H1 (cell line): ENCODE results near the gene EFNA3. TPM values are rescaled to one million over a fixed set of nuclear protein-coding genes. Genes with fewer than 3 reads are reported as not detected.
"Not testable (repeated sequence)": the region's sequence is repeated elsewhere in the genome, so short reads cannot be mapped to it uniquely, and the experiment has no call there.

Experiments
- CTCF ChIA-PET: fragments of 300-600 bp; sonication (Branson Sonifier 250); formaldehyde crosslinking; loops from one replicate; lab custom pipeline; 2021; ENCODE audit not compliant: partially characterized antibody; lab: Charles Lee
- POLR2A ChIA-PET: fragments of 300-600 bp; sonication (Branson Sonifier 250); formaldehyde crosslinking; loops from one replicate; lab custom pipeline; 2021; ENCODE audit warnings: inconsistent platforms; ENCODE audit not compliant: partially characterized antibody; lab: Charles Lee
- DNase-seq, 2 experiments: peaks; one replicate each; pipeline versions ENCODE4 v3.0.0 to v3.0.0-alpha.2; 2010 to 2022; ENCODE audit warnings: low spot score in 2 of 2, low read depth in 1 of 2, mixed read lengths in 1 of 2
- FAIRE-seq: peaks from 2 replicates; lab custom pipeline; 2011; peaks lifted over from hg19 to GRCh38; lab: Jason Lieb, UNC
- H2AFZ ChIP-seq: 2 replicates; pipeline ENCODE4 v1.8.1; 2012; ENCODE audit warnings: low read length, inconsistent platforms
- H2AK5ac ChIP-seq: 2 replicates; pipeline ENCODE4 v1.6.1; 2013; ENCODE audit warnings: low read depth, low read length
- H2BK120ac ChIP-seq: replicated peaks from 2 replicates; pipeline ENCODE3; 2013; ENCODE audit warnings: low read depth, low read length, inconsistent platforms
- H2BK12ac ChIP-seq: 2 replicates; pipeline ENCODE4 v1.6.1; 2013; ENCODE audit warnings: low read depth, low read length
- H2BK15ac ChIP-seq: 2 replicates; pipeline ENCODE4 v1.6.1; 2013; ENCODE audit warnings: low read length
- H2BK20ac ChIP-seq: 2 replicates; pipeline ENCODE4 v1.6.1; 2013; ENCODE audit warnings: low read length
- H2BK5ac ChIP-seq: 2 replicates; pipeline ENCODE4 v1.6.1; 2013; ENCODE audit warnings: low read depth, low read length
- H3K14ac ChIP-seq: 2 replicates; pipeline ENCODE4 v1.6.1; 2013; ENCODE audit warnings: inconsistent platforms; ENCODE audit not compliant: insufficient read length
- H3K18ac ChIP-seq: 2 replicates; pipeline ENCODE4 v1.6.1; 2013; ENCODE audit warnings: low read length; ENCODE audit errors: extremely low read depth
- H3K23ac ChIP-seq: 2 replicates; pipeline ENCODE4 v1.6.1; 2013; ENCODE audit warnings: inconsistent platforms; ENCODE audit not compliant: insufficient read length
- H3K23me2 ChIP-seq: 2 replicates; pipeline ENCODE4 v1.6.1; 2013; ENCODE audit warnings: low read depth, low read length
- H3K27ac ChIP-seq: 2 replicates; pipeline ENCODE4 v1.6.1; 2011; ENCODE audit warnings: low read depth, low read length, inconsistent platforms
- H3K27me3 ChIP-seq, 4 experiments: replicated peaks in 1 of 4; 1 replicate in 1 of 4; 2 replicates in 3 of 4; pipeline versions ENCODE4 v1.6.1 to v1.8.1; 2011 to 2013; ENCODE audit warnings: low read length in 3 of 4, mild to moderate bottlenecking in 3 of 4, inconsistent platforms in 2 of 4, mixed read lengths in 2 of 4, moderate library complexity in 1 of 4; ENCODE audit not compliant: control insufficient read depth in 3 of 4, insufficient read depth in 3 of 4; ENCODE audit errors: extremely low read depth in 1 of 4
- H3K36me3 ChIP-seq, 4 experiments: 2 replicates each; pipeline versions ENCODE4 v1.6.1 to v1.8.1; 2011 to 2013; ENCODE audit warnings: mild to moderate bottlenecking in 4 of 4, low read length in 3 of 4, moderate library complexity in 2 of 4, control low read depth in 1 of 4, inconsistent platforms in 1 of 4; ENCODE audit not compliant: insufficient read depth in 4 of 4, control insufficient read depth in 2 of 4
- H3K4ac ChIP-seq: replicated peaks from 2 replicates; pipeline ENCODE3; 2013; ENCODE audit warnings: low read length, low read depth, mixed read lengths, inconsistent platforms; ENCODE audit not compliant: insufficient read length
- H3K4me1 ChIP-seq, 4 experiments: replicated peaks in 1 of 4; 1 replicate in 1 of 4; 2 replicates in 3 of 4; pipeline versions ENCODE4 v1.6.1 to v1.8.1; 2011 to 2013; ENCODE audit warnings: low read length in 3 of 4, inconsistent platforms in 2 of 4, mixed read lengths in 1 of 4; ENCODE audit not compliant: insufficient read depth in 4 of 4, control insufficient read depth in 3 of 4
- H3K4me2 ChIP-seq, 2 experiments: 2 replicates each; pipeline versions ENCODE4 v1.6.1 to v1.8.1; 2011 to 2013; ENCODE audit warnings: low read depth in 2 of 2, low read length in 2 of 2, control low read depth in 1 of 2, inconsistent platforms in 1 of 2, mild to moderate bottlenecking in 1 of 2; ENCODE audit not compliant: insufficient read depth in 1 of 2
- H3K4me3 ChIP-seq, 4 experiments: fragments of 200-600, 300-600 bp in 1 of 4; sonication (generic), shearing (Covaris generic), sonication (Bioruptor Twin) in 1 of 4; 2 replicates each; pipeline versions ENCODE4 v1.5.1 to v1.8.1; 2011 to 2016; ENCODE audit warnings: low read length in 4 of 4, low read depth in 3 of 4, control low read depth in 2 of 4, inconsistent platforms in 2 of 4, mild to moderate bottlenecking in 2 of 4, mixed read lengths in 1 of 4, moderate library complexity in 1 of 4; ENCODE audit not compliant: insufficient read depth in 2 of 4; ENCODE audit errors: extremely low read depth in 1 of 4
- H3K56ac ChIP-seq: replicated peaks from 2 replicates; pipeline ENCODE3; 2013; ENCODE audit warnings: low read depth, mild to moderate bottlenecking, mixed read lengths, low read length, inconsistent platforms; ENCODE audit not compliant: insufficient read length
- H3K79me1 ChIP-seq: 2 replicates; pipeline ENCODE4 v1.6.1; 2013; ENCODE audit warnings: low read depth, low read length, control low read depth
- H3K79me2 ChIP-seq, 2 experiments: 2 replicates each; pipeline versions ENCODE4 v1.6.1 to v1.8.1; 2012 to 2013; ENCODE audit warnings: low read length in 2 of 2, mild to moderate bottlenecking in 2 of 2, inconsistent platforms in 1 of 2; ENCODE audit not compliant: insufficient read depth in 2 of 2, control insufficient read depth in 1 of 2
- H3K9ac ChIP-seq, 4 experiments: replicated peaks in 1 of 4; 1 replicate in 1 of 4; 2 replicates in 3 of 4; pipeline versions ENCODE4 v1.6.1 to v1.8.1; 2011 to 2013; ENCODE audit warnings: low read depth in 3 of 4, low read length in 3 of 4, control low read depth in 2 of 4, mild to moderate bottlenecking in 2 of 4, moderate library complexity in 2 of 4, inconsistent platforms in 1 of 4; ENCODE audit errors: extremely low read depth in 1 of 4
- H3K9me3 ChIP-seq, 2 experiments: 2 replicates each; pipeline versions ENCODE4 v1.6.1 to v1.8.1; 2012 to 2013; ENCODE audit warnings: mild to moderate bottlenecking in 2 of 2, moderate library complexity in 2 of 2, control low read depth in 1 of 2, inconsistent platforms in 1 of 2, low read depth in 1 of 2, low read length in 1 of 2, mixed read lengths in 1 of 2; ENCODE audit not compliant: insufficient read depth in 2 of 2
- H4K20me1 ChIP-seq, 2 experiments: replicated peaks in 1 of 2; 2 replicates each; pipeline versions ENCODE3 to v1.8.1; 2011 to 2013; ENCODE audit warnings: inconsistent platforms in 2 of 2, low read length in 2 of 2, mild to moderate bottlenecking in 1 of 2; ENCODE audit not compliant: insufficient read depth in 2 of 2, control insufficient read depth in 1 of 2
- H4K5ac ChIP-seq: 2 replicates; pipeline ENCODE4 v1.6.1; 2013; ENCODE audit warnings: low read length, low read depth, mixed read lengths, inconsistent platforms; ENCODE audit not compliant: insufficient read length
- H4K8ac ChIP-seq: 2 replicates; pipeline ENCODE4 v1.8.0; 2013; ENCODE audit warnings: mild to moderate bottlenecking, moderate library complexity, low read length, inconsistent platforms; ENCODE audit not compliant: insufficient read depth; ENCODE audit errors: extremely low read depth
- H4K91ac ChIP-seq: replicated peaks from 2 replicates; pipeline ENCODE3; 2013; ENCODE audit warnings: low read length, mixed read lengths, inconsistent platforms; ENCODE audit not compliant: insufficient read length
- ATF2 ChIP-seq: IDR thresholded peaks from 2 replicates; pipeline ENCODE4 v1.6.1; 2012; ENCODE audit warnings: low read length, inconsistent platforms
- KDM5A ChIP-seq: fragments of 200-600 bp; IDR thresholded peaks from 2 replicates; pipeline ENCODE4 v1.7.1; 2012; ENCODE audit warnings: mild to moderate bottlenecking, low read length, inconsistent platforms, mixed read lengths
- MAFK ChIP-seq: IDR thresholded peaks from 2 replicates; pipeline ENCODE4 v1.6.1; 2012; ENCODE audit warnings: low read depth, mild to moderate bottlenecking, improper control_type of control experiment, low read length
- PHF8 ChIP-seq: fragments of 200-600 bp; sonication (generic); conservative IDR thresholded peaks from 2 replicates; pipeline ENCODE4 v1.7.1; 2012; ENCODE audit warnings: low read depth, mild to moderate bottlenecking, inconsistent platforms, low read length, moderate library complexity
- SP4 ChIP-seq: IDR thresholded peaks from 2 replicates; pipeline ENCODE4 v1.6.1; 2012; ENCODE audit warnings: low read length, inconsistent platforms
- WGBS, 2 experiments: shearing (Covaris generic) in 1 of 2; methylation state at CpG; one replicate each; pipeline versions ENCODE4 v1.1.6 to v1.1.7; 2013 to 2015; ENCODE audit warnings: low lambda C conversion rate in 2 of 2, mixed read lengths in 2 of 2, inconsistent platforms in 1 of 2, low coverage in 1 of 2, missing lambda C conversion rate in 1 of 2; ENCODE audit not compliant: insufficient replicate concordance in 2 of 2, insufficient coverage in 1 of 2, insufficient read length in 1 of 2; ENCODE audit errors: extremely low coverage in 1 of 2, missing lambda C conversion rate in 1 of 2; 5-methylcytosine and 5-hydroxymethylcytosine counted together
- polyA plus RNA-seq, 7 experiments: library from polyadenylated mRNA; depleted of rRNA in 3 of 7; stranded (reverse) in 5 of 7; unstranded in 2 of 7; fragments of >200 nt in 5 of 7; fragments of 200-250 nt in 2 of 7; gene quantifications; 1 replicate in 5 of 7; 2 replicates in 1 of 7; 4 replicates in 1 of 7; pipeline versions ENCODE4 v1.2.1 to v1.2.3, GENCODE V29; 2011 to 2013; ENCODE audit warnings: missing spikeins in 2 of 7, mixed read lengths in 2 of 7
- total RNA-seq: library from RNA; stranded (reverse); fragmentation: NEBNext Ultra II Directional; extraction: Animal tissue kit (Norgen Biotek cat#: 25700); gene quantifications from 2 replicates; pipeline ENCODE4 v1.2.1, GENCODE V29; 2021

EFNA3 gene
- total and polyA plus RNA-seq, 2 of the 8 experiments (the other 6 are each of a cell fraction or from before 2014, with no cell fraction given): 10.8 to 13.8 TPM

DNA sequence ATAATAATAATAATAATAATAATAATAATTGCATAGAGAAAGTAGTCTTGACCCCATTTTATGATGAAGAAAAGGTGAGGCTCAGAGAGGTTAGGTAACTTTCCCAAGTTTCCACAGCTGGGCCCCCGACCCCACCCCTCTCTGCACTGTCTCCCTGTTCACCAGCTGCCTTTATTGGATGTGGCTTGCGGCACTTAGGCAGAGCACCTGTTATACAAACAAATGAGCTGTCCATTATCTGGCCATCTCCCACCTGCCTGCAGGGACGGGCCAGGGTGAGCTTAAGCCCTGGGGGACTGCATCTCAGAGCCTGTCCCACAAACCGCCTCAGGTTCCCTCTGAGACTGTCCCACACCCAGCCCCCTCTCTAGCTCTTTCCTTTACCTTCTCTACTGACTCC lies 39.0 kb downstream of the EFNA3 start (continued):
- TF ChIP-seq ATF2 (no peak), KDM5A (no peak), PHF8 (no peak), MAFK (no peak), SP4 (no peak)
- TF ChIP-seq, all 59 proteins: peak for 0

GRCh38 chr1:155118090-155118489 lies 39.5 kb downstream of the EFNA3 start:
- H3K4me2 ChIP-seq, H3K18ac ChIP-seq, H4K91ac ChIP-seq, H2AK5ac ChIP-seq, H3K27ac ChIP-seq, H3K4ac ChIP-seq, H2AFZ ChIP-seq, H3K79me2 ChIP-seq, H4K5ac ChIP-seq, H3K27me3 ChIP-seq, H3K36me3 ChIP-seq, FAIRE-seq, H3K23ac ChIP-seq, H2BK5ac ChIP-seq, H3K9ac ChIP-seq, H3K9me3 ChIP-seq, H3K4me3 ChIP-seq, DNase-seq, H3K4me1 ChIP-seq, H3K56ac ChIP-seq, H4K20me1 ChIP-seq, H2BK15ac ChIP-seq, H2BK20ac ChIP-seq, H3K14ac ChIP-seq, H2BK120ac ChIP-seq, H3K79me1 ChIP-seq, H2BK12ac ChIP-seq, H3K23me2 ChIP-seq, H4K8ac ChIP-seq: not testable (repeated sequence)
- CTCF ChIA-PET: interaction anchor here (0.9 to 3.9 kb wide), 7 partner anchors 12 to 373 kb away, joined by 3 to 26 read pairs (median 3); partner anchors contain the start of gene EFNA4
- WGBS, 2 experiments: 88% methylated on average over 7 of the region's 7 CpGs; no CpG with 5 or more reads in 1 of the 2 experiments
- POLR2A ChIA-PET: interaction anchor here (0.7 to 1.3 kb wide), 2 partner anchors 16 to 67 kb away, joined by 3 to 4 read pairs; no protein-coding TSS in a partner anchor
